NCI-H446 treated with DMSO at 0.1 percent for 48 hours (cell line): ENCODE data around the gene PRDM2.

Experiments used
- DNase-seq: peaks from one replicate; lab custom pipeline; 2025; lab: John Stamatoyannopoulos, UW

PRDM2 gene

DNA sequence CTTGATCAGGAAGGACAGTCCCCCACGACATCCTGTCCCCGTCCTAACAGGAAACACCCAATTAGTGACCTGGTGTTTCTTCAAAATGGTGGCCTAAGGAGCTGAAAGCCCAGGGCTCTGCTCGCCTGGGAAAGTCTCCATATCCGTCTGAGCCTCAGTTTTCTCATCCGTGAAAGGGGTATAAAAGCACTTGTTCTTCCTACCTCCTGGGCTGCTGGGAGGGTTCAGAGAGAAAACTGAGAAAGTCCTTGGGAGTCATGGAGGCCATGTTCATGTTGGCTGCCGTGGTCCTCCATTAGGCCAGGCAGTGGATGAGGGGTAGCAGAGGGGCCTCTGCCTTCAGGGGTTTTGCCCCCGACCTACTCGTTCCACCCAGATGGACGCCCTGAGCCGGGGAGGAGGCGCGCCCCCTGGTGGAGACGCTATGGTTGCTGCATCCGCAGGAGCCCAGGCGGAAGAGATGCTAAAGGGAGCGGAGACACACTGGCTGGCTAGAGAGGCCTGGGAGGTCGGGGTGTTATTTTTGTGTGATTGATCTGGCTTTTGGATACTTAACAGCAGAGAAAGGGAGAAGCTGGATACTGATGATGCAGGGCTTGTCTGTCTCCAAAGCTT lies 113.5 kb downstream of the PRDM2 start:
- no peak for DNase-seq

DNA sequence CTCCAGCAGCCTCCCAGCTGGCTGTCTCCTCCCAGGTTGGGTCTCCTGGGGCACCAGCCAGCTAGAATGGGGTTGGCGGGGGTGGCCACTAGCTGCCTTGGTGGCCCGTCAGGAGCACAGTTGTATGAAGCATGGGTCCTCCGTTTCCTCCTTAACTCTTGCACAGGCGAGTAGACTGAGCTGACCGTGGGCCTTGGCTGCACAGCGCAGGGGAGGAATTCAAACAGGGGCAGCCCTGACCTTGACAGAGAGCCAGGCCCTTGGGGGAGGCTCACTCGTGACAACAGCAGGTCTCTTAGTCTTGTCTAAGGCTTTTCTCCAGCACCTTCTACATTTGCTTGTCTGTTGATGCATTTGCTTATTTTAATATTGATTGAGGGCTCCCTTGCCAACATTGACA lies 114.1 kb downstream of the PRDM2 start:
- DNase-seq: no peak

DNA sequence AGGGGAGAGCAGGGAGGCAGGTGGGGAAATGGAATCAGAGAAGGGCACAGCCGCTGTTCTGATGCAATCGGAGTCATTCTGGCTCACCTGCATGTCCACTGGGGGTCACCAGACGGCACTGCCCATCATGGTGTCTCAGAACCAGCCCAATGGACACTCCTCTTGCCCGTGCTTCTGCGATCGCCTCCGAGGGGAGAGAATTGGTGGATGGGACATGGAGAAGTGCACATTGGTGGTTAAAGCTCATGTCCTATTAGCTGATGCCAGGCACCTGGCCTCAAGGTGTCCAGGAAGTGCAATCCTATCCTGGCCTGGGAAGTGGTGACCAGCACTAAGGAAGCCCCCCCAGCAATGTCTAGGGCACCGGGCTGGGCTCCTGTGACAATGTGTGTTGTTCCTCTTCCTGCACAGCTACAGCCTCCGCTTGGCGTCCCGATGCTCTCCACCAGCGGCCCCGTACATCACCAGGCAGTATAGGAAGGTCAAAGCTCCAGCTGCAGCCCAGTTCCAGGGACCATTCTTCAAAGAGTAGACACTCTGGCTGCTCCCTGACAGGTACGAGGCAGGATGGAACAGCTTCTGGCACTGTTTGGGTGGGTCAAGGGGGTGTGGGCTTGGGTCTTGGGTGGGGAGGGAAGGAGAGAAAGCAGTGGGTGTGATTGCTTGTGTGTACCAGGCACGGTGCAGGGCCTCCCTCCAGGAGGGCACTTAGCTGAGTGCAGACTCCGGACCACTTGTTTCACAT lies 116.2 kb downstream of the PRDM2 start:
- DNase-seq: no peak

DNA sequence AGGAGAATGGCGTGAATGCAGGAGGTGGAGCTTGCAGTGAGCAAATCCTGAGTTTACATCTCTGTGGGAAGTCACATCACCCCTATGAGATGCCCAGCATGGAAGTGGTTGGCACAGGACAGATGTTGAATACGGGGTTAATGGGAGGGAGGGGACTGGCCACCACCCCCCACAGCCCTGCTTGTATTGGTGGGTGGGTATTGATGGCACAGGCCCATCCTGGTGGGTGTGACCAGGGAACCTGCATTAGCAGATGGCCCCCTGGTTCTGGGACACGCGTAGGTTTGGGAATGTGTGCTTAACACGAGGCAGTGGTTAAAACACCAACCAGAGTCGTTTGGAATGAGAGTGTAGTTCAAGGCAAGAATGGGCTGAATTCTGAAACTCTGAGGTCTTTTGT lies 117.9 kb downstream of the PRDM2 start:
- no peak for DNase-seq

DNA sequence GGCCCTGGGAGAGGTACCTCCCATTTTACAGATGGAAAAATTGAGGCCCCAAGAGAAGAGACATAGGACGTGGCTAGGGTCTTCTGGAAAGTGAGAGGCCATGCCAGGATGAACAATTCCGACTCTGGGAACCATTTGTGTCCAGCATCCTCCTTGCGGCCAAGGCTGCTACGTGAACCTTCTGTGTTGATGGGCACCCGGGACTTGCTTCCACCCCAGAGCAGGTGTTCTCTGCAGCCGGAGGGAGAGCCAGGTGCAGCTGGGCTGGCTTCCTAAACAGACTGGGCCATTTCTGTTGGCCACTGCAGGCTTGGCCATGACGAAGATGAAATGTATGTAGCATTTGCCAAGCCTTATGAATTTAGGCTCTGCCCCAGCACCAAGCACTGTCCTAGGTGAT lies 118.9 kb downstream of the PRDM2 start:
- DNase-seq: no peak

DNA sequence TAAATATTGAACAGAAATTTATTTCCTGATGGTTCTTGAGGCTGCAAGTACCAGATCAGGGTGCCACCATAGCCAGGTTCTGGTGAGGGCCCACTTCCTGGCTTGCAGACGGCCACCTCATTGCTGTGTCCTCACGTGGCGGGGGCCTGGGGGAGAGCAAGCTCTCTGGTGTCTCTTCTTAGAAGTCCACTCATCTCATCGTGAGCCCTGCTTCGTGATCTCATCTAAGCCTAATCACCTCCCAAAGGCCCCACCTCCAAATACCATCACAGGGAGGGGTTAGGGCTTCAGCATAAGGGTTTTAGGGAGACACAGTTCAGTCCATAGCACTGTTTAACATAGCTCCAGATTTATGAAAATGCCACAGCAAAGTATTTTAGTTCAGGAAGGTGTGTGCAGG lies 119.7 kb downstream of the PRDM2 start:
- no peak for DNase-seq

DNA sequence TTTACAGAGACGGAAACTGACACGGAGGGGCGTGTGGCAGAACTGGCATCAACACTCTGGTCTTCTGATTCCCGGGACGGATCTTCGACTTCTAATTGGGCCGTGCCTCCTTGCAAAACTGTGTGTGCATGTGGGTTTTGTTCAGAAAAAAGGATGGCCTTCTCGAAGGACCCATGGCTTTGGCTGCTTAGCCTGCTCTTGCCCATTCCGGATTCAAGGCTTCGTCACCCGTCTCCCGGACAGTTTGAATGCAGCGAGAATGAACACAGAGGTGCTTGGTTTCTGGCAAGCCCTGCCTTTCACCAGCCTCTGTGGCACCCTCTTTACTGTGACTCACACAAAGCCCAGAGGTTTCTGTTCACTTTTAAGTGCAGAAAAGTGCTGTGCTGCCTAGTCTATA lies 120.1 kb downstream of the PRDM2 start:
- no peak for DNase-seq

DNA sequence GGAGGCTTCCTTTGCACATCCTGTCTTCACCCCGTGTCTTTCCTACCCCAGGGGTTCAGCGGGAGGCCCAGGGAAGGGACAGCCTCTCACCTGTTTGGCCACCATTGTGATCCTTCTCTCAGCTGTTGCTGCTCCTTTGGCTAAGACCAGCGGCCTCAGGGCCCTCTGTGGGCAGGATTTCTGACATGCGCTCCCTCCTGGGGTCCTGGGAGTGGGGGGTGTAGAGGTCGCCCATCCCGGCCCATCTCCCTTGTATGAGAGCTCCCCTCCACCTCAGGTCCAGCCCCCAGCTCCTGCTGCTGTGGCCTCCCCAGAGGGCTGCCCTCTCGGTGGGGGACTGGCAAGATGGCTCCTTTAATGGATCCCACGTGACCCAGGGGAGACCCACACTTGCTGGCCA lies 120.5 kb downstream of the PRDM2 start:
- DNase-seq: no peak

DNA sequence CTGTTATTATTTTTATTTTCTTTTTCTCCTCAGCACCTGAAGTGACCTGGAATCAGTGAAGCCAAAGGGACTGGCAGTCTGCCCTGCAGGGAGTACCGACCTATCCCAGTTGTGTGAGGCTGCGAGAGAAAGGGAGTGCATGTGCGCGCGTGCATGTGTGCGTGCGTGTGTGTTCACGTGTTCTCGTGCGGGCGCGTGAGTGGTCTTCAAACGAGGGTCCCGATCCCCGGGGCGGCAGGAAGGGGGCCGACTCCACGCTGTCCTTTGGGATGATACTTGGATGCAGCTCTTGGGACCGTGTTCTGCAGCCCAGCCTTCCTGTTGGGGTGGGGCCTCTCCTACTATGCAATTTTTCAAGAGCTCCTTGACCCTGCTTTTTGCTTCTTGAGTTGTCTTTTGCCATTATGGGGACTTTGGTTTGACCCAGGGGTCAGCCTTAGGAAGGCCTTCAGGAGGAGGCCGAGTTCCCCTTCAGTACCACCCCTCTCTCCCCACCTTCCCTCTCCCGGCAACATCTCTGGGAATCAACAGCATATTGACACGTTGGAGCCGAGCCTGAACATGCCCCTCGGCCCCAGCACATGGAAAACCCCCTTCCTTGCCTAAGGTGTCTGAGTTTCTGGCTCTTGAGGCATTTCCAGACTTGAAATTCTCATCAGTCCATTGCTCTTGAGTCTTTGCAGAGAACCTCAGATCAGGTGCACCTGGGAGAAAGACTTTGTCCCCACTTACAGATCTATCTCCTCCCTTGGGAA lies 123.3 kb downstream of the PRDM2 start:
- no peak for DNase-seq

DNA sequence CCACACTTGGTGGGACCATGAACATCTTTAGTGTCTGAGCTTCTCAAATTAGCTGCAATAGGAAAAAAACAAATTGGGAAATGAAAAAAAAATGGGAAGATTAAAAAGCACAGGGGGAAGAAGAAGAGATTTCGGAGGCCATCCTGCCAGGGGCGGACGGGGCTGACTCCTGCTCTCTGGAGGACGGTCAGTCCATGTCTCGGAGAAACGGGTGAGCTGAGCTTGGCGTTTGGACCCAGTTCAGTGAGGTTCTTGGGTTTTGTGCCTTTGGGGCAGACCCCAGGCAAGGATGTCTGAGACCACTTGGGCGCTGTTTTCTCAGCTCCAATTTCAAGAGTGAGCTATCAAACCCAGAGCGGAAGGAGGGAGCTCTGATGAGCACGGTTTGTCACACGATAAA lies 123.9 kb downstream of the PRDM2 start:
- DNase-seq: no peak

DNA sequence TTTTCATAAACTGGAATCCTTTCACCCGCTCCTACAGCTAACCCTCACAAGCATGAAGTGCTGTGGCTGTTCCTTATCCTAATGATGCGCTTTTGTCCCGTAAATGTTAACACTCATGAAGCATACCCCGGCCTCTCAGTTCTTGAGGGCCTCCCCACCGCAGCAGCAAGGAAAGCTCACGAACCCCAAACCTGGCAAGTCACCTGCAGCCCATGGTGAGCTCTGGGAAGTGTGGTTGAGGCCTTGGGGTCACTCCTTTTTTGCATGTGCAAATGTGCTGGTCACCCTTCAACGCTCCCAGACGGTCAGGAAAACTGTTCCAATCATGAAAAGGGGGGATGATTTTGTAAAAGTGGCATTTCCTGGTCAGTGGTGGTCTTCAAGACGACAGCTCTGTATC lies 124.6 kb downstream of the PRDM2 start:
- DNase-seq: no peak

DNA sequence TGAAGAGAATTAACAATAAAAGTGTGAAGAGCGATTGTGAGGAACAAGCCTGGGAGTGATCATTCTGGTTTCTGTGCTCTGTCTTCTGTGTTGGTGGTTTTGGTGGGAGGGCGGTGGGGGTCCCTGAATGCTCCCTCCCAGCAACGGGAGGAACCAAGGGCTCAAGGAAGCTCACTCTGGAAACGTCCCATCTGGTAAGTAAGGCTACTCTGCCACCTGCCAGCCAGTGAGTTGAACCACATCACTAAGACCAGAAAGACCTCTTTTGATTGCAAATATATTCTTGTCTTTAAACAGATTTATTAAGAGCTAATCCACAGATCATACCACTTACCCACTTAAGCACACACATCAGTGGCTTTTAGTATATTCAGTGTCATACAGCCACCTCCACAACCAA lies 125.0 kb downstream of the PRDM2 start:
- DNase-seq: no peak

DNA sequence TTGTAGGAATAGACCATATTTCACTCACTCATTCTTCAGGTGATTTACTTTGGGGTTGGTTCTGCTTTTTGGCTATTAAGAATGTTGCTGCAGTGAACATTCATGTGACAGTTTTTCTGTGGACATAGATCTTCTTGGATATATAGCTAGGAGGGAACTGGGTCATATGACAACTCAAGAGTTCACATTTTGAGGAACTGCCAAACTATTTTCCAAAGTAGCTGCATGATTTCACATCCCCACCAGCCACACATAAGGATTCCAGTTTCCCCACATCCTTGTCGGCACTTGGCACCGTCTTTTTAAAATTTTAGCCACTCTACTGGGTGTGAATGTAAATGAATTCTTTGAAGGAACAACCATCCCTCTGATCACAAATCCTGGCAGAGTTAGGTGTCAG lies 126.0 kb downstream of the PRDM2 start:
- DNase-seq: no peak

DNA sequence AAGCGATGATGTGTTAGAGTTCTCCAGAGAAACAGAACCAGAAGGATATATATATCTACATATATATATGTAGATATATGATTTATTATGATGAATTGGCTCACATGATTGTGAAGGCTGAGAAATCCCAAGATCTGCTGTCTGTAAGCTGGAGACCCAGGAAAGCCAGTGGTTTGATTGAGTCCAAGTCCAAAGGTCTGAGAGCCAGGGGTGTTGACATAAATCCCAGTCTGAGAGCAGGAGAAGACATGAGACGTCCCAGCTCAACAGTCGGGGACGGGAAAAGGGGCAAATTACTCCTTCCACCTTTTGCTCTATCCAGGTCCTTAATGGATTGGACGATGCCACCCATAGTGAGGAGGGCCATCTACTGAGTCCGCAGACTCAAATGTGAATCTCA lies 126.6 kb downstream of the PRDM2 start:
- no peak for DNase-seq

DNA sequence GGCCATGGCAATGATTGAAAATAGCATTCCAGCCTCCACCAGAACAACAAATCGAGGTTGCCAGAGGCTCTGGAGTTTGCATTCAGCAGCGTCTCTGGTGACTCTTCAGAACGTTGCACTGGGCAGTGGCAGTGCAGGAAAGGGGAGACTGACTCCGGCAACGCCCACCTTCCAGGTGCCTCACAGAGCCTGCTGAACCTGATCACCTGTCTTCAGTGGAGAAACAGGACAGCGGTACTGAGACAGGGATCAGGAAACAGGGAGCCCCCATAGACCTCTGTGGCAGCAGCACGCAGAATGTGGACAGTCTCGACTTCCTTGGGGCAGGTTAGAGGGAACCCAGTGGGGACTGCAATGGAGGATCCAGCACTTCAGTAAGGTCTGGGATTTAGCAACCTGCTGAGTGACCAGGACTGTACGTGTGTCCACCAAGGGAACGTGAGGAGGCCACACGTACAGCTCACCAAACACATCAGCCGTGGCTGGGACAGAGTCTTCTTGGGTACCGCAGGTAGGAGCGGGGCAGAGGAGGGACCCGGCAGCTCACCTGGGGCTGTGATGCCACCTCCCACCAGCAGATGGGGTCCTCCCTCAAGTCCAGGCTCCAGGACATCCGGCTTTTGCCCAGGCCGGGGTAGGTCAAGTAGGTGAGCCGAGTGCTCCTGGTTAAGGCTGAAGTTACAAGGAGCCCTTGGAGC lies 128.6 kb downstream of the PRDM2 start:
- DNase-seq: no peak

DNA sequence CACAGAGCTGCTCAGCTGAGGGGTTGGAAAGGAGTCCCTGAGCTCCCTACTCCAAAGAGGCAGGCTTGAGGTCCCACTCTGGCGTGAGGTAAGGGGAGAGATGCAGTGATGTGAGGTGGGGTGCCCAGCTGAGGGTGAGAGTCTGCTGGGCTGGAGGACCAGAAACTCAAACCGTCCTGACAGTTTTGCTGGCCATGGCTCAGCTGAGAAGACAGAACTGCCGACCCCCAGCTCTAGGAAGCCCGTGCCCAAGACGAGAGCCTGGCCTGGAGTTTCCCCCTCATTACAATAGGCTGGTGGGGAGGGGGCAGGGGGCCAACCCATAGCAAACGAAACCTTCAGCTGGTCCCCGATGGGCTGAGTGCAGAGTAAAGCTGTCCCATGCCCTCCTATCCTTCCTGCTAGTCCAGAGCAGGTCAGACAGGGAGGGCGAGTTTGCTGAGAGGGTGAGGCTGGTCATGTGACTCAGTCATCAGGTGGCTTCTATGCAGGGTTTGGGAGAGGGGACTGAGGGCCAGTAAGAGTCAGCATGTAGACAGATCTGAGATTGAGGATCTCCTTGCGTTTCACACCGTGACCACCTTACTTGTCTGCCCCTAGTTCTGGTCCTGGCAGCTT lies 129.3 kb downstream of the PRDM2 start:
- no peak for DNase-seq

DNA sequence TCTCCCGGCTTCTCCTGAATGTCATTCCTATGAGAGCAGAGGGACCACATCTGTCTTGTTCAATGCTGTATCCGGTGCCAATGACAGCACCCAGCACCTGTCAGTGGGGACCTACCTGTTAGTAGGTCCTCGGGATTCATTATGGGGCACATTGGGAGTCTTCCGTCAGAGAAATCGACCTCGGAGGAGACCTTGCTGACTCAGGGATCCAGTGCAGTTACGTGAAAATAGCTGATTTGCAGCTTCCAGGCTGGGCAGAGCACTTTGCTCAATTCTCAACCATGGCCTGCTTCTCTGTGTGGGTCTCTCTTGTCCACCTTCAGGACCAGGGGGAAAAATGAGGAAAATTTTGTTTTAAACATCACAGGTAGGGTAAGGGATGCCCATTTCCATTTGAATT lies 130.2 kb downstream of the PRDM2 start:
- no peak for DNase-seq

DNA sequence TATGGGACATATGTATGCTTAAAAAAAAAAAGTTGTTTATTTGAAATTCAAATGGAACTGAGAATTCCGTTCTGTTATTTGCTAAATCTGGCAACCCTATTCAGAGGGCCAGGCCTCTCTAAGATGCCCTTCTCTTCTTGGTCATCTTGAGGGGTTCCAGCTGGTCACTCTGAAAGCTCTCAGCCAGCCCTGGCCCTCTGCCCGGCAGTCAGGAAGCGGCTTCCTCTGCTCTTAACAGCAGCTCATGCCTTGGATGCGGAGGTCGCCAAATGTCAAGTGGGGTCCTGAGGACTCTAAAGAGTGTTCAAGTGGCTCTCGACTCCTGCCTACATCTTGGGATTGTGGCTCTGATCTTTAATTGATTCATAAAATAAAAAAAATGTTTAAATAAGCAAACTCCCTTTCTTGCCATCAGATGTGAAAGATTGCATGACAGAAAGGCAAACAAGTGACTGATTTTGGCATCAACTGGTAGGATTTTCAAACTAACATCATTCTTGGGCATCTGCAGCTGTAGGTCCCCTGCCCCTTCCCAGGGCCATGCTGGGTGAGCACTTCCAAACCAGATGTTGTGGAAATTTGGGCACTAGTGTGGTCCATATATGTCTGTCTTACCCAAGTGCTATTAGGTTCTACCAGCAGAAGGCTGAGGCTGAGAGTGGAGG lies 130.8 kb downstream of the PRDM2 start:
- no peak for DNase-seq

DNA sequence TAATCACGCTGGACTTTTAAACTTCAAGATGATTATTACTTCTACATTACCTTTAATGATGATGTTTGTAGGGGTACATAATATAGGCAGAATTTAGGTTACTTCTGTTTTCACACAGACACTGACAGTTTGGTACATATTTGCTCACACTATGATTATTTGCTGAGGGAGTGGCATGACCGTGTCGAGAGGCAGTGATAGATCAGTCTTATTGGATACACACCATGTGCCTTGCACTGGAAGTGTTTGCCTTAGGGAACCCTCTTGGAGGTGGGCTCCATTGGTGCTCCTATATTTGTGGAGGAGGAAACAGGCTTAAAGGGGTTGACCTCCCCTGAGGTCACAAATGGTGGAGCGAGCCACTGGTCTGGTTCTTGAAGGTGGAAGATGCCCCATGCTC lies 132.1 kb downstream of the PRDM2 start:
- DNase-seq: no peak

DNA sequence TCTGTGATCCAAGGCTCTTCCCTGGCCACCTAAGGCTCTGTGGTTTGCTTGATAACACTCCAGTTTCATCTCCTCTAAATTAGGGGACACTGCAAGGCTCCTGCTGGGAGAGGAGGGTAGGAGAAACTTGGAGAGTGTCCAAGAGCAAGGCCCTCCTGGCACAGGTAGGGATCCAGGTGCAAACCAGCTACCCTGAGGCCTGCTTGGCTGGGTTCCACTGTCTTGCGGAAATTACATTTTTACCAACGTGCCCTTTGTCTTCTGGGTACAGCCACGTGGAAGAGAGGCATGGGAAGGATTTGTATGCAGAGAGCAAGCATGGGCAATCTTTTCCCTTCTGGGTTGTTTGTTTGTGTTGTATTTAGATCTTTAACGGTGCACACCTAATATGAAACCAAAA lies 132.5 kb downstream of the PRDM2 start:
- DNase-seq: no peak

DNA sequence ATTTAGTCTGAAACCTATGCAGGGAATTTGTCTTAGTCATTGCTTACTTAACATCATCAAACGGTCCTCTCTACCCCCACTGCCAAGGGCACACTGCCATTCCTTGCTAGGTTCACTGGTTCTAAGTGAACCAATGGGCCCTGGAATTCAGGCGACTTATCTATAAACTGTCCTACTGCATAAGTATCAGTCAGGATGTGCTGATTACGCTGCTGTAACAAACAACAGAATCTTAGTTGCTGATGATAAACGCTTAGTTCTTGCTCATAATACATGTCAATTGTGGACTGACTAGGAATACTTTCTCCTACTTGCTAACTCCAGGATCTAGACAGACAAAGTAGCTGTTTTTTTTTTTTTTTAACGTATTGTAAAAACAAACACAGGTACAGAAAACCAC lies 136.1 kb downstream of the PRDM2 start:
- no peak for DNase-seq

DNA sequence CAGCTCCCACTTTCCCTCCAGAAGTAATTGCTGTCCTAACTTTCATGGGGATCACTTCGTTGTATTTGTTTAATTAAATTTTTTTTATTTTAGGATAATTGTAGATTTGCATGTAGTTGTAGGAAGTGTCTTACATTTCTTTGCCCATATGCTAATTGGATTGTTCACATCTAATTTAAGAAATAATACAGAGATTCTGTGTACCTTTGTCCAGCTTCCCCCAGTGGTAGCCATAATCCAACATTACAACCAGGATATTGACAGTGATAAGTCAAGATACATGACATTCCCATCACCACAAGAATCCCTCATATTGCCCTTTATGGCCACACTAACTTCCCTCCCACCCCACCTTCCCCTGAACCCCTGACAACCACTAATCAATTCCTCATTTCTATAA lies 136.6 kb downstream of the PRDM2 start:
- DNase-seq: no peak
